HepG2 (cell line): ENCODE data around the gene DGKG. TPM values are rescaled to one million over a fixed set of nuclear protein-coding genes. Genes with fewer than 3 reads are reported as not detected.

Experiments
- BHLHE40 ChIP-seq: IDR thresholded peaks from 2 replicates; pipeline ENCODE4 v1.6.1; 2011; ENCODE audit warnings: low read length, improper control_type of control experiment
- CCDC6 ChIP-seq: sonication (generic); formaldehyde crosslinking; IDR thresholded peaks from 2 replicates; pipeline ENCODE4 v1.8.1; 2022; ENCODE audit warnings: mild to moderate bottlenecking, missing genetic modification reagents, moderate library complexity
- EP300 ChIP-seq, 3 experiments: sonication (generic) in 1 of 3; formaldehyde crosslinking in 1 of 3; IDR thresholded peaks; 2 replicates each; pipeline versions ENCODE4 v1.5.1 to v1.6.1; 2011 to 2020; ENCODE audit warnings: low read depth in 2 of 3, low read length in 2 of 3, borderline replicate concordance in 1 of 3, improper control_type of control experiment in 1 of 3, mild to moderate bottlenecking in 1 of 3, missing genetic modification reagents in 1 of 3, moderate library complexity in 1 of 3
- HOXA5 ChIP-seq: sonication (generic); formaldehyde crosslinking; IDR thresholded peaks from 2 replicates; pipeline ENCODE4 v1.4.0; 2020; ENCODE audit warnings: missing genetic modification reagents
- PRDM15 ChIP-seq: sonication (generic); formaldehyde crosslinking; IDR thresholded peaks from 2 replicates; pipeline ENCODE4 v1.4.0; 2020; ENCODE audit warnings: missing genetic modification reagents
- RERE ChIP-seq: IDR thresholded peaks from 2 replicates; pipeline ENCODE4 v1.6.1; 2016; ENCODE audit warnings: low read depth, missing genetic modification reagents, missing compliant biosample characterization
- TBX2 ChIP-seq: sonication (generic); formaldehyde crosslinking; IDR thresholded peaks from 2 replicates; pipeline ENCODE4 v1.5.0; 2020; ENCODE audit warnings: missing genetic modification reagents, mild to moderate bottlenecking, borderline replicate concordance
- YY1 ChIP-seq: IDR thresholded peaks from 2 replicates; pipeline ENCODE4 v1.6.1; 2011; ENCODE audit warnings: low read length, low read depth, moderate library complexity, mild to moderate bottlenecking; ENCODE audit not compliant: insufficient read depth, insufficient replicate concordance
- ZBTB44 ChIP-seq: sonication (generic); formaldehyde crosslinking; IDR thresholded peaks from 2 replicates; pipeline ENCODE4 v1.4.0; 2020; ENCODE audit warnings: missing genetic modification reagents
- ZMAT3 ChIP-seq: sonication (generic); formaldehyde crosslinking; conservative IDR thresholded peaks from 2 replicates; pipeline ENCODE4 v1.7.0; 2021; ENCODE audit warnings: missing genetic modification reagents
- ZMYM4 ChIP-seq: sonication (generic); formaldehyde crosslinking; IDR thresholded peaks from 2 replicates; pipeline ENCODE4 v1.8.1; 2023; ENCODE audit warnings: mild to moderate bottlenecking, missing genetic modification reagents
- ZNF414 ChIP-seq: sonication (generic); formaldehyde crosslinking; IDR thresholded peaks from 2 replicates; pipeline ENCODE4 v1.5.0; 2020; ENCODE audit warnings: missing genetic modification reagents
- ZNF740 ChIP-seq: sonication (generic); formaldehyde crosslinking; IDR thresholded peaks from 2 replicates; pipeline ENCODE4 v1.4.0; 2020; ENCODE audit warnings: missing genetic modification reagents
- ZNF746 ChIP-seq: sonication (generic); formaldehyde crosslinking; IDR thresholded peaks from 2 replicates; pipeline ENCODE4 v1.8.0; 2022; ENCODE audit warnings: mild to moderate bottlenecking, missing genetic modification reagents
- ZNF792 ChIP-seq: IDR thresholded peaks from 2 replicates; pipeline ENCODE4 v1.6.1; 2016
- polyA plus RNA-seq, 8 experiments: library from polyadenylated mRNA; depleted of rRNA in 3 of 8; stranded (reverse) in 7 of 8; unstranded in 1 of 8; fragments of >200 nt; fragmentation: Illumina TruSeq in 4 of 8; extraction: Trizol in 4 of 8; gene quantifications; 2 replicates each; pipeline versions ENCODE4 v1.2.1 to v1.2.3, GENCODE V29; 2011 to 2016; ENCODE audit warnings: low read depth in 4 of 8, missing spikeins in 1 of 8, mixed read lengths in 1 of 8; ENCODE audit not compliant: insufficient read depth in 1 of 8
- total RNA-seq, 5 experiments: library from RNA; depleted of rRNA; stranded (reverse); fragments of >200 nt; fragmentation: Illumina TruSeq; extraction: Trizol; gene quantifications; 2 replicates each; pipeline ENCODE4 v1.2.3, GENCODE V29; 2016; ENCODE audit warnings: low read depth in 1 of 5

DGKG gene
- total and polyA plus RNA-seq, 2 of the 13 experiments (the other 11 are each of a cell fraction or from before 2014, with no cell fraction given), result 3.8 to 6.2 TPM

GRCh38 chr3:186108941-186109865, 252.8 kb downstream of the DGKG start, which contains the start of gene ETV5 (continued):
- TF ChIP-seq RERE (CRISPR knock-in tag), result peak; percentile 26; the same call in 1 of the 2 replicates
- no peak; the same call in 1 of the 2 replicates for TF ChIP-seq ZNF746 (CRISPR knock-in tag)
- TF ChIP-seq TBX2, result peak; percentile 49; the same call in 1 of the 2 replicates
- TF ChIP-seq ZNF792 (CRISPR knock-in tag), result peak; percentile 31; the same call in 1 of the 2 replicates
- TF ChIP-seq PRDM15 (CRISPR knock-in tag), result peak; percentile 51; the same call in 1 of the 2 replicates
- TF ChIP-seq ZBTB44, result no peak
- TF ChIP-seq ZMYM4, result peak; percentile 71
- peak in 1 of 2 experiments; percentile 5; a peak in 1 of 4 replicates for TF ChIP-seq EP300 (IDR thresholded peaks at IDR 0.05; ENCODE audit: low read depth in 2 of 2, low read length in 2 of 2)
- TF ChIP-seq EP300 (CRISPR knock-in tag; IDR thresholded peaks at IDR 0.05; ENCODE audit: borderline replicate concordance), result no peak
- peak; percentile 35; the same call in 1 of the 2 replicates for TF ChIP-seq BHLHE40
- peak; percentile 36; the same call in 1 of the 2 replicates for TF ChIP-seq HOXA5
- TF ChIP-seq ZNF414 (CRISPR knock-in tag), result no peak; the same call in 1 of the 2 replicates
- TF ChIP-seq YY1, result peak; percentile 51
- 0 out of 2 replicates have a peak, but pooled peaks have one; percentile 74 for TF ChIP-seq CCDC6 (CRISPR knock-in tag)
- peak; percentile 31; the same call in 1 of the 2 replicates for TF ChIP-seq ZMAT3 (CRISPR knock-in tag)
- TF ChIP-seq ZNF740 (CRISPR knock-in tag), result peak; percentile 15; the same call in 1 of the 2 replicates
